ENCODE data around the gene SCN5A.

The SCN5A gene

GRCh38 chr3:38610436-38610835, 39.1 kb downstream of the SCN5A start:
- H3K18ac ChIP-seq (ENCODE audit: low read depth in 1 of 2, low read length in 2 of 2), result no peak overlapping the region
- no peaks in the 10 kb centered on the region for H3K9me3 ChIP-seq (ENCODE audit: control insufficient read depth, low read length)
- WGBS, result 87% methylated on average over 6 of the region's 6 CpGs
- no peak overlapping the region for H2BK120ac ChIP-seq (ENCODE audit: low read depth, low read length)
- H3K14ac ChIP-seq (ENCODE audit: low read length in 2 of 2), result no peak overlapping the region
- H3K27me3 ChIP-seq (ENCODE audit: control insufficient read depth in 1 of 2, insufficient read depth in 1 of 2, low read length in 2 of 2), result peaks cover 0 to 23% of the 10 kb centered on the region in 2 experiments
- no peak overlapping the region for H2BK15ac ChIP-seq (ENCODE audit: low read depth, poor library complexity, severe bottlenecking)
- no peaks in the 10 kb centered on the region for H3K4me1 ChIP-seq (ENCODE audit: control insufficient read depth, insufficient read depth, low read depth, low read length)
- H3K4me2 ChIP-seq (ENCODE audit: low read length, poor library complexity, severe bottlenecking), result no peak overlapping the region
- H3K79me1 ChIP-seq (replicated peaks; ENCODE audit: low read length, poor library complexity, severe bottlenecking), result no peaks in the 10 kb centered on the region
- H2BK5ac ChIP-seq (ENCODE audit: low read depth, low read length, poor library complexity, severe bottlenecking), result no peak overlapping the region
- no peak overlapping the region for H3K23ac ChIP-seq (ENCODE audit: low read length in 2 of 2)
- H3K4ac ChIP-seq (ENCODE audit: low read depth in 1 of 2, low read length in 2 of 2), result no peak overlapping the region
- no peak overlapping the region for H2AFZ ChIP-seq (ENCODE audit: low read depth, low read length)
- H4K91ac ChIP-seq (ENCODE audit: low read length), result no peak overlapping the region
- no peak overlapping the region for H3K27ac ChIP-seq (ENCODE audit: low read length, poor library complexity, severe bottlenecking)
- no peak overlapping the region for H3K4me3 ChIP-seq (ENCODE audit: insufficient read depth in 1 of 2, low read depth in 1 of 2, low read length in 2 of 2)
- no peak overlapping the region for H2AK5ac ChIP-seq (ENCODE audit: low read length, severe bottlenecking)
- no peak for DNase-seq
- no peaks in the 10 kb centered on the region for H3K36me3 ChIP-seq (ENCODE audit: control insufficient read depth in 1 of 2, insufficient read depth in 2 of 2, low read depth in 1 of 2, low read length in 2 of 2)
- H4K8ac ChIP-seq (ENCODE audit: low read length), result no peak overlapping the region
- H2BK12ac ChIP-seq (ENCODE audit: low read length in 2 of 2), result no peak overlapping the region
- H3K9ac ChIP-seq (ENCODE audit: low read length), result no peak overlapping the region

- Histone ChIP-seq H3K4me2 (ENCODE audit: low read length, poor library complexity, severe bottlenecking) (no peak overlapping the region), H2BK12ac (ENCODE audit: low read length in 2 of 2) (no peak overlapping the region), H3K4ac (ENCODE audit: low read depth in 1 of 2, low read length in 2 of 2) (no peak overlapping the region), H3K23ac (ENCODE audit: low read length in 2 of 2) (no peak overlapping the region), H3K4me3 (ENCODE audit: insufficient read depth in 1 of 2, low read depth in 1 of 2, low read length in 2 of 2) (no peak overlapping the region), H3K14ac (ENCODE audit: low read length in 2 of 2) (no peak overlapping the region), H4K8ac (ENCODE audit: low read length) (no peak overlapping the region), H3K79me1 (replicated peaks; ENCODE audit: low read length, poor library complexity, severe bottlenecking) (no peaks in the 10 kb centered on the region), H3K27ac (ENCODE audit: low read length, poor library complexity, severe bottlenecking) (no peak overlapping the region), H2AFZ (ENCODE audit: low read depth, low read length) (no peak overlapping the region), H3K9me3 (ENCODE audit: control insufficient read depth, low read length) (no peaks in the 10 kb centered on the region), H3K27me3 (ENCODE audit: control insufficient read depth in 1 of 2, insufficient read depth in 1 of 2, low read length in 2 of 2) (peaks cover 0 to 18% of the 10 kb centered on the region in 2 experiments), H3K9ac (ENCODE audit: low read length) (no peak overlapping the region), H2BK5ac (ENCODE audit: low read depth, low read length, poor library complexity, severe bottlenecking) (no peak overlapping the region), H2BK120ac (ENCODE audit: low read depth, low read length) (no peak overlapping the region), H3K4me1 (ENCODE audit: control insufficient read depth, insufficient read depth, low read depth, low read length) (no peaks in the 10 kb centered on the region), H4K91ac (ENCODE audit: low read length) (no peak overlapping the region), H2BK15ac (ENCODE audit: low read depth, poor library complexity, severe bottlenecking) (no peak overlapping the region), H3K36me3 (ENCODE audit: control insufficient read depth in 1 of 2, insufficient read depth in 2 of 2, low read depth in 1 of 2, low read length in 2 of 2) (no peaks in the 10 kb centered on the region), H2AK5ac (ENCODE audit: low read length, severe bottlenecking) (no peak overlapping the region), H3K18ac (ENCODE audit: low read depth in 1 of 2, low read length in 2 of 2) (no peak overlapping the region)
- WGBS, result 92% methylated on average over 21 of the region's 21 CpGs
- no peak for DNase-seq
These were observed 39.9 kb downstream of the SCN5A start for GRCh38 chr3:38609386-38610111.

- Histone ChIP-seq H2BK12ac (ENCODE audit: low read length in 2 of 2) (no peak overlapping the region), H3K9ac (ENCODE audit: low read length) (no peak overlapping the region), H3K4ac (ENCODE audit: low read depth in 1 of 2, low read length in 2 of 2) (no peak overlapping the region), H3K4me3 (ENCODE audit: insufficient read depth in 1 of 2, low read depth in 1 of 2, low read length in 2 of 2) (no peak overlapping the region), H3K9me3 (ENCODE audit: control insufficient read depth, low read length) (no peaks in the 10 kb centered on the region), H2AK5ac (ENCODE audit: low read length, severe bottlenecking) (no peak overlapping the region), H4K8ac (ENCODE audit: low read length) (no peak overlapping the region), H4K91ac (ENCODE audit: low read length) (no peak overlapping the region), H2BK120ac (ENCODE audit: low read depth, low read length) (no peak overlapping the region), H3K36me3 (ENCODE audit: control insufficient read depth in 1 of 2, insufficient read depth in 2 of 2, low read depth in 1 of 2, low read length in 2 of 2) (no peaks in the 10 kb centered on the region), H3K18ac (ENCODE audit: low read depth in 1 of 2, low read length in 2 of 2) (no peak overlapping the region), H3K23ac (ENCODE audit: low read length in 2 of 2) (no peak overlapping the region), H3K4me2 (ENCODE audit: low read length, poor library complexity, severe bottlenecking) (no peak overlapping the region), H2AFZ (ENCODE audit: low read depth, low read length) (no peak overlapping the region), H3K4me1 (ENCODE audit: control insufficient read depth, insufficient read depth, low read depth, low read length) (no peaks in the 10 kb centered on the region), H3K27ac (ENCODE audit: low read length, poor library complexity, severe bottlenecking) (no peak overlapping the region), H2BK5ac (ENCODE audit: low read depth, low read length, poor library complexity, severe bottlenecking) (no peak overlapping the region), H3K14ac (ENCODE audit: low read length in 2 of 2) (no peak overlapping the region), H3K79me1 (replicated peaks; ENCODE audit: low read length, poor library complexity, severe bottlenecking) (no peaks in the 10 kb centered on the region), H3K27me3 (ENCODE audit: control insufficient read depth in 1 of 2, insufficient read depth in 1 of 2, low read length in 2 of 2) (peaks cover 0 to 12% of the 10 kb centered on the region in 2 experiments), H2BK15ac (ENCODE audit: low read depth, poor library complexity, severe bottlenecking) (no peak overlapping the region)
- 86% methylated on average over 5 of the region's 5 CpGs for WGBS
- DNase-seq, result no peak
These were observed 40.5 kb downstream of the SCN5A start for GRCh38 chr3:38608961-38609360.

DNA sequence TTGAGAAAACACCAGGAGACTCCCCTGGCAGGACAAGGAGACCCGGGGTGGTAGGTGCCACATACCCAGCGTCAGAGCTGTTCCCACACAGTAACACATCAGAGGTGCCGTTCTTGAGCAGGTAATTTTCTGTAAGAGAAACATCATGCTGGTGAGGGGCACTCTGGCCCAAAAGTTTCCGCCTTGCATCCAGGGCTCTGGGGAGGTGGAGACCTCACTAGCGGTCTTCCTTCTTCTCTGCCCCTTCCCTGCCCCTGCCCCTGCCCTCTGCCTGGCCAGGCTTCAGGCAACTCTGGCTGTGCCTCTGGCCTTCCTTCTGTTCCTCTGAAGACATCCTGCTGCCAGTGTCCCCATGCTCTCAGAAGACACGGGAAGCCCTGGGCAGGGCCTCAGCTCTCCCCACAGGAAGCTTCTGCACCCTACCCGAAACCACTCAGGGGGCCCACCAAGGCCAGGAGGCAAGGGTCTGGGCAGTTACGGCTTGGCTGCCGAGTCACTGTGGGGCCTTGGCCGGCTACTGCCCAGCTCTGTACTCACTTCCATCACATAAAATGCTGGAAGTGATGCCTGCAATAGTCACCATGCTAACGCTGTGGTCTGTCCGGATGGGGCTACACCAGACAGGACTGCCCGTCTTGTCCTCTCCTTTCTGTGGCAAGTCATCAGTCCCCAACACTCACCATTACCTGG, 41.3 kb downstream of the SCN5A start:
- Histone ChIP-seq H4K8ac (ENCODE audit: low read length) (no peak overlapping the region), H2BK120ac (ENCODE audit: low read depth, low read length) (no peak overlapping the region), H3K4me3 (ENCODE audit: insufficient read depth in 1 of 2, low read depth in 1 of 2, low read length in 2 of 2) (no peak overlapping the region), H3K4ac (ENCODE audit: low read depth in 1 of 2, low read length in 2 of 2) (no peak overlapping the region), H3K4me2 (ENCODE audit: low read length, poor library complexity, severe bottlenecking) (no peak overlapping the region), H3K79me1 (replicated peaks; ENCODE audit: low read length, poor library complexity, severe bottlenecking) (no peaks in the 10 kb centered on the region), H2BK15ac (ENCODE audit: low read depth, poor library complexity, severe bottlenecking) (no peak overlapping the region), H2BK12ac (ENCODE audit: low read length in 2 of 2) (no peak overlapping the region), H3K23ac (ENCODE audit: low read length in 2 of 2) (no peak overlapping the region), H3K4me1 (ENCODE audit: control insufficient read depth, insufficient read depth, low read depth, low read length) (no peaks in the 10 kb centered on the region), H2BK5ac (ENCODE audit: low read depth, low read length, poor library complexity, severe bottlenecking) (no peak overlapping the region), H3K9me3 (ENCODE audit: control insufficient read depth, low read length) (no peaks in the 10 kb centered on the region), H3K18ac (ENCODE audit: low read depth in 1 of 2, low read length in 2 of 2) (no peak overlapping the region), H2AFZ (ENCODE audit: low read depth, low read length) (no peak overlapping the region), H2AK5ac (ENCODE audit: low read length, severe bottlenecking) (no peak overlapping the region), H3K27me3 (ENCODE audit: control insufficient read depth in 1 of 2, insufficient read depth in 1 of 2, low read length in 2 of 2) (peaks cover 0 to 10% of the 10 kb centered on the region in 2 experiments), H3K36me3 (ENCODE audit: control insufficient read depth in 1 of 2, insufficient read depth in 2 of 2, low read depth in 1 of 2, low read length in 2 of 2) (no peaks in the 10 kb centered on the region), H3K14ac (ENCODE audit: low read length in 2 of 2) (no peak overlapping the region), H3K9ac (ENCODE audit: low read length) (no peak overlapping the region), H4K91ac (ENCODE audit: low read length) (no peak overlapping the region), H3K27ac (ENCODE audit: low read length, poor library complexity, severe bottlenecking) (no peak overlapping the region)
- no peak for DNase-seq
- WGBS, result 80% methylated on average over 13 of the region's 13 CpGs
